RWPE1 (cell line): Measurements from ENCODE around the gene AEBP1.

Source experiments
- CTCF ChIA-PET: fragments of 350-600 bp; sonication (Branson Sonifier 250); formaldehyde crosslinking; extraction: SDS; loops from one replicate; lab custom pipeline; 2021; lab: Yijun Ruan, JAX
- POLR2A ChIA-PET: fragments of 400-600 bp; formaldehyde crosslinking; extraction: SDS; loops from one replicate; lab custom pipeline; 2020; ENCODE audit warnings: antibody characterized with exemption; ENCODE audit not compliant: low non-redundant PET; lab: Yijun Ruan, JAX
- DNase-seq: peaks from one replicate; pipeline ENCODE4 v3.0.0; 2012; ENCODE audit warnings: low spot score
- H3K27ac ChIP-seq: fragments of 450-650 bp; 2 replicates; pipeline ENCODE4 v1.5.1; 2017
- TF ChIP-seq, protein P1 (sequence below): fragments of 450-650 bp; conservative IDR thresholded peaks from 2 replicates; pipeline ENCODE4 v1.5.1; 2017; ENCODE audit warnings: low read depth, mild to moderate bottlenecking

Gene AEBP1

DNA sequence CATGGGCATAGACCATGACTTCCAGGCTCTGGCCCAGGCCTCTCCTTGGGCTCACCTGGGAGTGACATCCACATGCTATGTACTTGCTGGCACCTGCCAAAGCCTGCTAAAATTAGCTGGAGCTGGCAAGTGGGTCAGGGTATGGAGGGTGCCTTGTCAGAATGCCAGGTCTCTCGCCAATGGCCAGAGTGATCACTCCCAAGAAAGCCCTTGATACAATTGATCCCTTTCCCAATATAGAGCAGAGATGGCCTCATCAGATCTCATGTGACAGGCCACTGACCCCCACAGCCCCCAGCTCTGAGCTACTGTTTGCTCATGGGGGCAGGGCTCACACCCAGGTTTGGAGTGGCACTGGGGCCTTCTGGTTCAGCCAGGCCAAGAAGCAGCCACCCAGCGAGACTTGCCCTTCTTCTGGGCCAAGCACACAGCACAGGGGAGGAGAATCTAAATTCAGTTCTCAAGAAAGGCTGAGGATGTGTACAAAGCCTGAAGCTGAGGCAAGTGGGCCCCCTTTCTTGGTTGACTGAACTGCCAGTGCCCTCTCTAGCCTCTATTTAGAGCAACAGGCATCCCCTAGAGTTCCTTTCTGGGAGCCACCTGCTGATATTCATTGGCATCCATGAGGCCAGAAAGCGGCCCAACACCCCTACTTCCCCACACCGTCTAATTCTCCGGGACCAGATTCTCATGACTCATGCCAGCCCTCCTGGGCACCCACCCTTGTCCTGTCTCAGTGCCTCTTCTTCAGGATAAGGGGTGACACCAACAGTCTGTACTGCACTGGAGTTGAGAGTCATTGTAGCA is 55.9 kb downstream of the AEBP1 start:
- H3K27ac ChIP-seq: no peak overlapping the region
- POLR2A ChIA-PET: no interaction called here
- no peak for DNase-seq
- TF ChIP-seq, protein P1, sequence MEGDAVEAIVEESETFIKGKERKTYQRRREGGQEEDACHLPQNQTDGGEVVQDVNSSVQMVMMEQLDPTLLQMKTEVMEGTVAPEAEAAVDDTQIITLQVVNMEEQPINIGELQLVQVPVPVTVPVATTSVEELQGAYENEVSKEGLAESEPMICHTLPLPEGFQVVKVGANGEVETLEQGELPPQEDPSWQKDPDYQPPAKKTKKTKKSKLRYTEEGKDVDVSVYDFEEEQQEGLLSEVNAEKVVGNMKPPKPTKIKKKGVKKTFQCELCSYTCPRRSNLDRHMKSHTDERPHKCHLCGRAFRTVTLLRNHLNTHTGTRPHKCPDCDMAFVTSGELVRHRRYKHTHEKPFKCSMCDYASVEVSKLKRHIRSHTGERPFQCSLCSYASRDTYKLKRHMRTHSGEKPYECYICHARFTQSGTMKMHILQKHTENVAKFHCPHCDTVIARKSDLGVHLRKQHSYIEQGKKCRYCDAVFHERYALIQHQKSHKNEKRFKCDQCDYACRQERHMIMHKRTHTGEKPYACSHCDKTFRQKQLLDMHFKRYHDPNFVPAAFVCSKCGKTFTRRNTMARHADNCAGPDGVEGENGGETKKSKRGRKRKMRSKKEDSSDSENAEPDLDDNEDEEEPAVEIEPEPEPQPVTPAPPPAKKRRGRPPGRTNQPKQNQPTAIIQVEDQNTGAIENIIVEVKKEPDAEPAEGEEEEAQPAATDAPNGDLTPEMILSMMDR: no peak
- CTCF ChIA-PET: no interaction called here

DNA sequence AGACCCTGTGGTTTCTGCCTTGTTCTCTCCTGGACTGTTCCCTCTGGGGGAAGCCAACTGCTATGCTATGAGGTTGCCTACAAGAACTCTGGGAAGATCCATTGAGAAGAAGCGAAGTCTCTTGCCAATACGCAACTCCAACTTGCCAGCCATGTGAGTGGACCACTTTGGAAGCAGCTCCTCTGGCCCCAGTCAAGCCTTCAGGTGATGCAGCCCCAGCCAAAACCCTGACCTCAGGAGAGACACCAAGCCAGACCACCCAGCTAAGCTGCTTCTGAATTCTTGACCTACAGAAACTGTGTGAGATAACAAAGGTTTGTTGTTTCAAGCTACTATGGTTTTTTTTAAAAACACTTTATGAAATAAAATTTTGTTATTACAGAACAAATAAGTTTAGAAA is 57.2 kb downstream of the AEBP1 start:
- no peak for DNase-seq
- ChIA-PET CTCF (no interaction called here), POLR2A (no interaction called here)
- TF ChIP-seq, protein P1: no peak
- no peak overlapping the region for H3K27ac ChIP-seq

GRCh38 chr7:44162179-44162578 is 58.0 kb downstream of the AEBP1 start:
- ChIA-PET CTCF (interaction anchor here (0.7 kb wide), 1 partner anchor 12 kb away, joined by 3 read pairs; no protein-coding TSS in a partner anchor), POLR2A (no interaction called here)

DNA sequence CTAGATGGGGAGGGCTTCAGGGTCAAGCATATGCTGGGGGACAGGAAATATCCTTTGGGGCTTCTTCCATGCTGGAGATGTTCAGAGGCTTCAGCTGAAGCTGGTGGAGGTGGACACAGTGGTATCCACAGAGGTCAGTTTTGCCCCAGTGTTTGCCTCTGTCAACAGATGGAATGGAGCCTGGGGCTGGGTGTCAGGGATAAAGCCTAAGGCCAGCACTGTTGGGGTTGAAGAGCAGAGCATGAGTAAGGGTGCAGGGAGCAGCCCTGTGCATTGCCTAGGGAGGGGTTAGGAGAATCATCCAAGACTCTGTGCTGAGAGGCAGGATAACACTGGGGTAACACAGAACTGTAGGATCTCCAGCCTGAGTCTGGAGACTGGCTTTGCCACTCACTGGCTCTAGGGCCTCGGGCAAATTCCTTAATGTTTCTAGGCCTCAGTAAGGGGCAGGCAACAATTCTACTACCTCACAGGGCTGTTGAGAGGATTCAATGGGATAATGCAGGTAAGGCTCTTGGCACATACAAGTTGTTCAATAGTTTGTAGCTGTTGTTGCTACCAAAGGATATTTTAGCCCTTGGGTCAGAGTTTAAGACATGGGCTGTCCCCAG is 58.7 kb downstream of the AEBP1 start:
- ChIA-PET POLR2A (no interaction called here), CTCF (interaction anchor here (0.7 to 1.0 kb wide), 2 partner anchors 9 to 25 kb away, joined by 3 to 5 read pairs; no protein-coding TSS in a partner anchor)
- DNase-seq: no peak
- TF ChIP-seq, protein P1: no peak
- no peak overlapping the region for H3K27ac ChIP-seq

More at GRCh38 chr7:44162179-44162578, 58.0 kb downstream of the AEBP1 start:
- H3K27ac ChIP-seq: no peak overlapping the region
- DNase-seq: no peak
- TF ChIP-seq, protein P1: no peak

DNA sequence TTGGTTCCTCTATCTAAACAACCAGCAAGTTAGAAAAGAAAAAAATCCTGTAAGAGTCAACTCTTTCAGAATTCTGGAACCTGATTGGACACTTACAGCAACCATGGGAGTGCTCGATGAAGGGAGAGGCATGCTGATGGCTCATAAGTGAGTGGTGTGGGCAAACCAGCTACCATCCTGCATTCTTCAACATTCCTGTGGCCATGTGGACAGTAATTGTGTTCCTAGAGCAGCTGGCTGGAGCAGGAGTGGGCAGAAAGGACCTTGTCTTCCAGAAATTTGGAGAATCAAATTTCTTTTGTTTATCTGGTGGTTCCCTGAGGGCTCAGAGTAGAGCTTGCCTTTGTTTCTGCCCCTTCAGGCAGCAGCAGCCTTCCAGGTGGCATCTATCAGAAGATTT is 59.4 kb downstream of the AEBP1 start:
- ChIA-PET POLR2A (no interaction called here), CTCF (interaction anchor here (0.7 to 1.0 kb wide), 3 partner anchors 9 to 37 kb away, joined by 3 to 5 read pairs (median 4); partner anchors contain the start of gene YKT6)
- peak; percentile 59 for DNase-seq
- TF ChIP-seq, protein P1: no peak
- H3K27ac ChIP-seq: no peak overlapping the region
